Ovary (tissue), 9 donors: Measurements from ENCODE around the gene KLB. TPM values are rescaled to one million over a fixed set of nuclear protein-coding genes. Genes with fewer than 3 reads are reported as not detected.

Experiments used
- DNase-seq, 5 donors: peaks; one replicate each; pipeline ENCODE4 v3.0.0-alpha.2; 2019 to 2020
- H3K27ac ChIP-seq, 2 donors: fragments of 200-600 bp; one replicate each; pipeline versions ENCODE4 v1.5.1 to v1.8.0; 2019 to 2022
- H3K27me3 ChIP-seq: fragments of 200-600 bp; one replicate; pipeline ENCODE4 v1.8.0; 2022
- H3K36me3 ChIP-seq: fragments of 200-600 bp; sonication (generic); one replicate; pipeline ENCODE4 v1.5.1; 2019
- H3K4me1 ChIP-seq: one replicate; pipeline ENCODE4 v1.8.1; 2013; ENCODE audit warnings: mild to moderate bottlenecking, moderate library complexity; ENCODE audit not compliant: insufficient read depth
- H3K4me3 ChIP-seq: fragments of 200-600 bp; sonication (generic); one replicate; pipeline ENCODE4 v1.5.1; 2017
- H3K9me3 ChIP-seq, 2 donors: fragments of 200-600 bp in 1 of 2; sonication (generic) in 1 of 2; one replicate each; pipeline versions ENCODE4 v1.5.1 to v1.8.1; 2013 to 2019; ENCODE audit warnings: mild to moderate bottlenecking in 1 of 2, moderate library complexity in 1 of 2
- CTCF ChIP-seq, 3 donors: fragments of 450-650 bp in 2 of 3; fragments of 200-600 bp in 1 of 3; IDR thresholded peaks; one replicate each; pipeline versions ENCODE4 v1.5.1 to v1.8.0; 2016 to 2022; ENCODE audit warnings: antibody characterized with exemption in 3 of 3, mild to moderate bottlenecking in 1 of 3
- EP300 ChIP-seq: sonication (generic); formaldehyde crosslinking; IDR thresholded peaks from one replicate; pipeline ENCODE4 v1.6.1; 2017; ENCODE audit warnings: antibody characterized with exemption
- POLR2A ChIP-seq: fragments of 450-650 bp; IDR thresholded peaks from one replicate; pipeline ENCODE4 v1.6.1; 2017; ENCODE audit warnings: antibody characterized with exemption, mild to moderate bottlenecking, moderate library complexity
- WGBS, 3 donors: extraction: QIAGEN DNeasy Blood & Tissue Kit in 1 of 3; methylation state at CpG; one replicate each; pipeline versions ENCODE4 v1.1.5 to v1.1.7; 2013 to 2017; 5-methylcytosine and 5-hydroxymethylcytosine counted together
- intact Hi-C, 4 donors: fragments of 100-400 bp; cut with DNase I; formaldehyde crosslinking; loops; one replicate each; pipeline versions ENCODE4 v1.11.0 to v1.15.1; 2022 to 2023
- polyA plus RNA-seq, 2 donors: library from polyadenylated mRNA; stranded (reverse); fragments of 200-250 nt in 1 of 2; fragments of 350-450 nt in 1 of 2; fragmentation: Illumina TruSeq in 1 of 2; extraction: RNeasy Lipid Tissue Mini Kit (QIAGEN cat#74804) in 1 of 2; gene quantifications; one replicate each; pipeline ENCODE4 v1.2.3, GENCODE V29; 2013 to 2014
- total RNA-seq, 7 donors: library from RNA; depleted of rRNA in 2 of 7; stranded (reverse); fragments of >200 nt in 2 of 7; fragmentation: NEBNext Ultra II Directional in 3 of 7; extraction: Animal tissue kit (Norgen Biotek cat#: 25700) in 3 of 7; gene quantifications; one replicate each; pipeline versions ENCODE4 v1.1.0 to v1.2.4, GENCODE V29; 2016 to 2023
- donor health status: DM: no; HTN: no; CAD: no; lungs with moderate emphysema.
- donor health status: DM: no; HTN: no; CAD: no.
- donor health status: Bipolar disorder and iron deficiency.
- donor health status: DM: yes; HTN: yes; CAD: no.
- donor health status: DM: no; HTN: no; CAD: no.
- donor health status: DM: yes; HTN: yes; CAD: no.

The KLB gene
- total and polyA plus RNA-seq, 9 donors = under 0.01 to 0.08 (median 0.04) TPM; not detected in 5

GRCh38 chr4:39464886-39465501 lies 58.3 kb downstream of the KLB start:
- Histone ChIP-seq H3K9me3 (no peaks in the 10 kb centered on the region), H3K4me3 (no peak overlapping the region), H3K27me3 (no peaks in the 10 kb centered on the region), H3K27ac (no peak overlapping the region), H3K36me3 (no peaks in the 10 kb centered on the region), H3K4me1 (no peaks in the 10 kb centered on the region)
- DNase-seq = no peak
- intact Hi-C loops = no loop called here
- no peak for TF ChIP-seq POLR2A
- TF ChIP-seq CTCF (IDR thresholded peaks at IDR 0.05) = no peak
- TF ChIP-seq EP300 = no peak
- WGBS, 3 donors = 12 to 18% (median 14%) methylated on average over 2 of the region's 2 CpGs

GRCh38 chr4:39466747-39467146 lies 60.0 kb downstream of the KLB start:
- Histone ChIP-seq H3K4me1 (no peaks in the 10 kb centered on the region), H3K36me3 (no peaks in the 10 kb centered on the region), H3K27me3 (no peaks in the 10 kb centered on the region), H3K9me3 (no peaks in the 10 kb centered on the region), H3K4me3 (no peak overlapping the region), H3K27ac (no peak overlapping the region)
- no peak for DNase-seq
- TF ChIP-seq POLR2A (no peak), CTCF (IDR thresholded peaks at IDR 0.05) (no peak), EP300 (no peak)
- 33 to 71% (median 46%) methylated on average over 4 of the region's 4 CpGs for WGBS, 3 donors
- intact Hi-C loops = no loop called here

GRCh38 chr4:39467464-39467863 lies 60.7 kb downstream of the KLB start:
- H3K4me3 ChIP-seq = no peak overlapping the region
- no peaks in the 10 kb centered on the region for H3K27me3 ChIP-seq
- no peak for TF ChIP-seq POLR2A
- TF ChIP-seq CTCF (IDR thresholded peaks at IDR 0.05) = no peak
- TF ChIP-seq EP300 = no peak
- H3K27ac ChIP-seq = no peak overlapping the region
- intact Hi-C loops = no loop called here
- no peaks in the 10 kb centered on the region for H3K4me1 ChIP-seq
- no peak for DNase-seq
- H3K36me3 ChIP-seq = no peaks in the 10 kb centered on the region
- WGBS, 3 donors = 90 to 92% (median 91%) methylated on average over 4 of the region's 4 CpGs
- no peaks in the 10 kb centered on the region for H3K9me3 ChIP-seq

GRCh38 chr4:39469429-39470077 lies 62.8 kb downstream of the KLB start:
- H3K9me3 ChIP-seq = no peaks in the 10 kb centered on the region
- peak overlapping the region in 1 of 2 donors; percentile 57 for H3K27ac ChIP-seq
- WGBS, 3 donors = 66 to 68% (median 68%) methylated on average over 4 of the region's 4 CpGs
- H3K27me3 ChIP-seq = no peaks in the 10 kb centered on the region
- H3K4me3 ChIP-seq = no peak overlapping the region
- DNase-seq = peak in 4 of 5 donors; percentile 46 to 69 (median 50)
- no peaks in the 10 kb centered on the region for H3K36me3 ChIP-seq
- no peaks in the 10 kb centered on the region for H3K4me1 ChIP-seq
- intact Hi-C loops = loop anchor here in 3 of 4 donors (1.0 to 5.0 kb wide), 3 partner anchors 507 to 508 kb away; partner anchors contain the start of gene PDS5A (in 2 of the 3)
- TF ChIP-seq CTCF (IDR thresholded peaks at IDR 0.05) = peak; percentile 76 to 91 (median 87)
- TF ChIP-seq EP300 = no peak
